Chondrocyte (in vitro differentiated cells): ENCODE results near the gene ACTR1A. TPM values are rescaled to one million over a fixed set of nuclear protein-coding genes. Genes with fewer than 3 reads are reported as not detected.

Experiments used
- DNase-seq: peaks from one replicate; pipeline ENCODE4 v3.0.0; 2021; ENCODE audit warnings: mixed read lengths, low spot score
- H3K27ac Mint-ChIP-seq: one replicate; pipeline ENCODE4 v1.8.0; 2021; ENCODE audit warnings: mild to moderate bottlenecking, moderate library complexity, mixed read lengths; ENCODE audit not compliant: unreplicated experiment
- H3K27me3 Mint-ChIP-seq: 2 replicates; pipeline ENCODE4 v1.8.0; 2021; ENCODE audit warnings: low read depth, mixed read lengths
- H3K36me3 Mint-ChIP-seq: 2 replicates; pipeline ENCODE4 v1.8.0; 2021; ENCODE audit warnings: low read depth, mixed read lengths
- H3K4me1 Mint-ChIP-seq: 2 replicates; pipeline ENCODE4 v1.8.0; 2021; ENCODE audit warnings: low read depth, mild to moderate bottlenecking, mixed read lengths
- H3K4me3 Mint-ChIP-seq: one replicate; pipeline ENCODE4 v1.8.0; 2021; ENCODE audit warnings: mild to moderate bottlenecking, moderate library complexity, mixed read lengths; ENCODE audit not compliant: unreplicated experiment
- H3K9me3 Mint-ChIP-seq: 2 replicates; pipeline ENCODE4 v1.8.0; 2021; ENCODE audit warnings: low read depth, mixed read lengths
- CTCF ChIP-seq: fragments of 200-600 bp; sonication (generic); IDR thresholded peaks from 2 replicates; pipeline ENCODE4 v1.5.0; 2021; ENCODE audit warnings: antibody characterized with exemption, mild to moderate bottlenecking, moderate library complexity
- total RNA-seq: library from RNA; stranded (reverse); gene quantifications from 3 replicates; pipeline ENCODE4 v1.2.1, GENCODE V29; 2021

The ACTR1A gene
- total RNA-seq, 1 donor from 2014 or later: 128 TPM

GRCh38 chr10:102470579-102471546, 31.6 kb downstream of the ACTR1A start:
- no peaks in the 10 kb centered on the region for H3K9me3 Mint-ChIP-seq
- no peaks in the 10 kb centered on the region for H3K4me1 Mint-ChIP-seq
- no peaks in the 10 kb centered on the region for H3K27me3 Mint-ChIP-seq
- TF ChIP-seq CTCF: no peak
- DNase-seq: no peak
- no peaks in the 10 kb centered on the region for H3K36me3 Mint-ChIP-seq
- no peak overlapping the region for H3K4me3 Mint-ChIP-seq
- no peak overlapping the region for H3K27ac Mint-ChIP-seq

GRCh38 chr10:102468683-102469082, 33.8 kb downstream of the ACTR1A start:
- H3K9me3 Mint-ChIP-seq: no peaks in the 10 kb centered on the region
- H3K36me3 Mint-ChIP-seq: no peaks in the 10 kb centered on the region
- no peak for DNase-seq

GRCh38 chr10:102467971-102468438, 34.5 kb downstream of the ACTR1A start:
- no peak for DNase-seq
- H3K4me1 Mint-ChIP-seq: no peaks in the 10 kb centered on the region
- H3K36me3 Mint-ChIP-seq: no peaks in the 10 kb centered on the region
- H3K27ac Mint-ChIP-seq: no peak overlapping the region
- H3K4me3 Mint-ChIP-seq: no peak overlapping the region
- H3K9me3 Mint-ChIP-seq: no peaks in the 10 kb centered on the region
- no peak for TF ChIP-seq CTCF
- H3K27me3 Mint-ChIP-seq: no peaks in the 10 kb centered on the region

More at GRCh38 chr10:102468683-102469082, 33.8 kb downstream of the ACTR1A start:
- Mint-ChIP-seq H3K4me3 (no peak overlapping the region), H3K27me3 (no peaks in the 10 kb centered on the region), H3K27ac (no peak overlapping the region), H3K4me1 (no peaks in the 10 kb centered on the region)
- no peak for TF ChIP-seq CTCF

- peaks cover 5% of the 10 kb centered on the region for H3K27me3 Mint-ChIP-seq
- no peak for DNase-seq
- H3K9me3 Mint-ChIP-seq: no peaks in the 10 kb centered on the region
- H3K4me3 Mint-ChIP-seq: no peak overlapping the region
- no peak for TF ChIP-seq CTCF
- no peaks in the 10 kb centered on the region for H3K36me3 Mint-ChIP-seq
- H3K4me1 Mint-ChIP-seq: peaks cover 6% of the 10 kb centered on the region
- no peak overlapping the region for H3K27ac Mint-ChIP-seq
Measured at GRCh38 chr10:102467318-102467717, 35.2 kb downstream of the ACTR1A start.

GRCh38 chr10:102465466-102465865, 37.0 kb downstream of the ACTR1A start:
- H3K9me3 Mint-ChIP-seq: no peaks in the 10 kb centered on the region
- H3K27me3 Mint-ChIP-seq: peaks cover 5% of the 10 kb centered on the region
- no peak for DNase-seq
- H3K36me3 Mint-ChIP-seq: no peaks in the 10 kb centered on the region
- no peak overlapping the region for H3K4me3 Mint-ChIP-seq
- no peak overlapping the region for H3K27ac Mint-ChIP-seq
- no peak for TF ChIP-seq CTCF
- peaks cover 24% of the 10 kb centered on the region for H3K4me1 Mint-ChIP-seq
